ENCODE data around the gene LRRC4B. TPM values are rescaled to one million over a fixed set of nuclear protein-coding genes. Genes with fewer than 3 reads are reported as not detected.

The LRRC4B gene
- total and polyA plus RNA-seq, 2 of the 4 experiments (the other 2 are of a cell fraction): 0.03 TPM; not detected in 1

GRCh38 chr19:50482271-50482855, 85.9 kb downstream of the LRRC4B start:
- peaks cover 3% of the 10 kb centered on the region; the same call in 1 of the 2 replicates for H3K9me1 ChIP-seq (ENCODE audit: insufficient read depth, low read length)
- ChIA-PET CTCF (no interaction called here), POLR2A (ENCODE audit: unreplicated experiment) (no interaction called here)
- TF ChIP-seq RFX5 (IDR thresholded peaks at IDR 0.05; ENCODE audit: low read depth, low read length) (no peak), NFE2L2 (IDR thresholded peaks at IDR 0.05; ENCODE audit: low read depth, low read length) (no peak), FOS (IDR thresholded peaks at IDR 0.05; ENCODE audit: low read depth, low read length) (no peak), RCOR1 (IDR thresholded peaks at IDR 0.05; ENCODE audit: insufficient replicate concordance, low read length) (no peak), SMC3 (IDR thresholded peaks at IDR 0.05; ENCODE audit: low read depth, low read length) (no peak), MXI1 (IDR thresholded peaks at IDR 0.05; ENCODE audit: borderline replicate concordance, low read depth, low read length) (no peak), CHD1 (IDR thresholded peaks at IDR 0.05; ENCODE audit: low read depth, low read length) (no peak), BHLHE40 (IDR thresholded peaks at IDR 0.05; ENCODE audit: low read depth, low read length) (no peak), ELK1 (IDR thresholded peaks at IDR 0.05; ENCODE audit: borderline replicate concordance, low read depth, low read length) (no peak), RAD21 (IDR thresholded peaks at IDR 0.05; ENCODE audit: low read length) (no peak)
- TF ChIP-seq, protein P1, sequence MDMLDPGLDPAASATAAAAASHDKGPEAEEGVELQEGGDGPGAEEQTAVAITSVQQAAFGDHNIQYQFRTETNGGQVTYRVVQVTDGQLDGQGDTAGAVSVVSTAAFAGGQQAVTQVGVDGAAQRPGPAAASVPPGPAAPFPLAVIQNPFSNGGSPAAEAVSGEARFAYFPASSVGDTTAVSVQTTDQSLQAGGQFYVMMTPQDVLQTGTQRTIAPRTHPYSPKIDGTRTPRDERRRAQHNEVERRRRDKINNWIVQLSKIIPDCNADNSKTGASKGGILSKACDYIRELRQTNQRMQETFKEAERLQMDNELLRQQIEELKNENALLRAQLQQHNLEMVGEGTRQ (IDR thresholded peaks at IDR 0.05; ENCODE audit: low read depth, low read length): no peak
- TF ChIP-seq, protein P2, sequence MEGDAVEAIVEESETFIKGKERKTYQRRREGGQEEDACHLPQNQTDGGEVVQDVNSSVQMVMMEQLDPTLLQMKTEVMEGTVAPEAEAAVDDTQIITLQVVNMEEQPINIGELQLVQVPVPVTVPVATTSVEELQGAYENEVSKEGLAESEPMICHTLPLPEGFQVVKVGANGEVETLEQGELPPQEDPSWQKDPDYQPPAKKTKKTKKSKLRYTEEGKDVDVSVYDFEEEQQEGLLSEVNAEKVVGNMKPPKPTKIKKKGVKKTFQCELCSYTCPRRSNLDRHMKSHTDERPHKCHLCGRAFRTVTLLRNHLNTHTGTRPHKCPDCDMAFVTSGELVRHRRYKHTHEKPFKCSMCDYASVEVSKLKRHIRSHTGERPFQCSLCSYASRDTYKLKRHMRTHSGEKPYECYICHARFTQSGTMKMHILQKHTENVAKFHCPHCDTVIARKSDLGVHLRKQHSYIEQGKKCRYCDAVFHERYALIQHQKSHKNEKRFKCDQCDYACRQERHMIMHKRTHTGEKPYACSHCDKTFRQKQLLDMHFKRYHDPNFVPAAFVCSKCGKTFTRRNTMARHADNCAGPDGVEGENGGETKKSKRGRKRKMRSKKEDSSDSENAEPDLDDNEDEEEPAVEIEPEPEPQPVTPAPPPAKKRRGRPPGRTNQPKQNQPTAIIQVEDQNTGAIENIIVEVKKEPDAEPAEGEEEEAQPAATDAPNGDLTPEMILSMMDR (conservative IDR thresholded peaks at IDR 0.05; ENCODE audit: low read depth, low read length): no peak
- no peak overlapping the region for H2AK9ac ChIP-seq (replicated peaks; ENCODE audit: low read depth, low read length, poor library complexity)
- no peak overlapping the region for H3K23ac ChIP-seq (ENCODE audit: low read depth, low read length)
- H3K14ac ChIP-seq (replicated peaks; ENCODE audit: low read depth, low read length): no peak overlapping the region
- H3K36me3 ChIP-seq (ENCODE audit: control insufficient read depth, insufficient read depth, low read length): peaks cover 26% of the 10 kb centered on the region
- dilution Hi-C loops (cut with HindIII; ENCODE audit: low sequenced_read_pairs, unreplicated experiment) (no loop called here), intact Hi-C loops (cut with micrococcal nuclease) (no loop called here), in situ Hi-C loops (cut with MboI; ENCODE audit: low sequenced_read_pairs) (no loop called here)
- H3K9ac ChIP-seq (ENCODE audit: low read depth, low read length): no peak overlapping the region
- H2AFZ ChIP-seq (replicated peaks; ENCODE audit: low read length, poor library complexity): no peak overlapping the region
- no TSS peak for BruUV-seq (replicated peaks)
- H3K79me1 ChIP-seq (ENCODE audit: low read depth in 1 of 2, low read length in 2 of 2): peaks cover 13 to 20% of the 10 kb centered on the region in 2 experiments
- H3K18ac ChIP-seq (ENCODE audit: low read depth, low read length): no peak overlapping the region
- no peak overlapping the region for H3K4me2 ChIP-seq (ENCODE audit: low read depth, low read length)
- H3K56ac ChIP-seq (ENCODE audit: extremely low read depth, insufficient read depth, low read length): no peak overlapping the region
- H4K8ac ChIP-seq (ENCODE audit: low read depth in 2 of 2, low read length in 2 of 2): no peak overlapping the region
- H2BK20ac ChIP-seq (ENCODE audit: low read depth, low read length): no peak overlapping the region
- H3K4me3 ChIP-seq (ENCODE audit: insufficient read depth, low read depth, low read length): no peak overlapping the region
- no peak overlapping the region for H4K5ac ChIP-seq (ENCODE audit: low read depth, low read length)
- H2AK5ac ChIP-seq (ENCODE audit: low read depth, low read length): no peak overlapping the region
- no peak overlapping the region for H4K91ac ChIP-seq (ENCODE audit: insufficient read depth, low read depth, low read length)
- no peak overlapping the region for H2BK15ac ChIP-seq (ENCODE audit: low read depth, low read length)
- 78% methylated on average over 8 of the region's 16 CpGs; no CpG with 5 or more reads in 1 of the 2 experiments for WGBS, 2 experiments (ENCODE audit: extremely low coverage in 2 of 2, insufficient read length in 1 of 2)
- H3K4me1 ChIP-seq (ENCODE audit: control insufficient read depth, insufficient read depth, low read length): 0 out of 2 replicates have a peak, but pooled peaks cover 2% of the 10 kb centered on the region
- peaks cover 10% of the 10 kb centered on the region for H4K20me1 ChIP-seq (ENCODE audit: insufficient read depth, low read length)
- no peak for ATAC-seq (ENCODE audit: low read depth)
- H2BK120ac ChIP-seq (ENCODE audit: low read depth, low read length): no peak overlapping the region
- DNase-seq: no peak
- no peak overlapping the region for H2BK5ac ChIP-seq (ENCODE audit: low read depth, low read length, poor library complexity, severe bottlenecking)
- no peak overlapping the region for H3K27ac ChIP-seq (ENCODE audit: insufficient read depth, low read length)
- 0 out of 2 replicates have a peak, but pooled peaks cover 3% of the 10 kb centered on the region for H3K27me3 ChIP-seq (ENCODE audit: control insufficient read depth, insufficient read depth, low read length)
- H3K9me3 ChIP-seq (ENCODE audit: control insufficient read depth, insufficient read depth, low read length): no peaks in the 10 kb centered on the region; the same call in 1 of the 2 replicates
- no peak overlapping the region for H3K4ac ChIP-seq (ENCODE audit: low read depth, low read length)

Measured in IMR-90 (cell line).